Loucy (cell line): ENCODE data around the gene RALGPS1.

Experiments
- EZH2phosphoT487 ChIP-seq: fragments of 200-600 bp; IDR thresholded peaks from 2 replicates; pipeline ENCODE4 v1.6.1; 2018; ENCODE audit warnings: antibody characterized with exemption, mild to moderate bottlenecking, moderate library complexity, borderline replicate concordance
- TF ChIP-seq, protein P1 (sequence below): fragments of 200-600 bp; sonication (generic); conservative IDR thresholded peaks from 2 replicates; pipeline ENCODE4 v1.5.1; 2014; ENCODE audit warnings: mild to moderate bottlenecking, antibody characterized with exemption, low read length

DNA sequence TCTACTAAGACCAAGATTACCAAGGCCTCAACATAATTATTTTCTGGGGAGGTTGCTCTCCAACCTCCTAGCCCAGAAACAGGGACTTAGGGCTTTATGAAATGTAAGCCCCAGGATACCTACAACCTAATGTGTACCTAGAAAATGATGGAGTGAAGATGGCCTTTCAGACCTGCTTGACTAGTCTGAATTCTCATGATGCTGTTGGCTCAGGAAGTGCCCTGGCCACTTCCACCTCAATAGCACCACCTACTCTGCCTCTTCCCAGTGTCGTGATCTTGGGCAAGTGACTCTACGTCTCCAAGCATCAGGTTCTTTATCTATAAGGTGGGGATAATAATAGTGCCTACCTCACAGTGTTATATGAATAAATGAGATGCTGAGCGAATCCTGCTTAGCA is 292.1 kb downstream of the RALGPS1 start:
- TF ChIP-seq, protein P1, sequence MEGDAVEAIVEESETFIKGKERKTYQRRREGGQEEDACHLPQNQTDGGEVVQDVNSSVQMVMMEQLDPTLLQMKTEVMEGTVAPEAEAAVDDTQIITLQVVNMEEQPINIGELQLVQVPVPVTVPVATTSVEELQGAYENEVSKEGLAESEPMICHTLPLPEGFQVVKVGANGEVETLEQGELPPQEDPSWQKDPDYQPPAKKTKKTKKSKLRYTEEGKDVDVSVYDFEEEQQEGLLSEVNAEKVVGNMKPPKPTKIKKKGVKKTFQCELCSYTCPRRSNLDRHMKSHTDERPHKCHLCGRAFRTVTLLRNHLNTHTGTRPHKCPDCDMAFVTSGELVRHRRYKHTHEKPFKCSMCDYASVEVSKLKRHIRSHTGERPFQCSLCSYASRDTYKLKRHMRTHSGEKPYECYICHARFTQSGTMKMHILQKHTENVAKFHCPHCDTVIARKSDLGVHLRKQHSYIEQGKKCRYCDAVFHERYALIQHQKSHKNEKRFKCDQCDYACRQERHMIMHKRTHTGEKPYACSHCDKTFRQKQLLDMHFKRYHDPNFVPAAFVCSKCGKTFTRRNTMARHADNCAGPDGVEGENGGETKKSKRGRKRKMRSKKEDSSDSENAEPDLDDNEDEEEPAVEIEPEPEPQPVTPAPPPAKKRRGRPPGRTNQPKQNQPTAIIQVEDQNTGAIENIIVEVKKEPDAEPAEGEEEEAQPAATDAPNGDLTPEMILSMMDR, result no peak
- no peak for TF ChIP-seq EZH2phosphoT487
